Pancreas (tissue), 10 donors: ENCODE measurements around the gene ZNF385C. TPM values are rescaled to one million over a fixed set of nuclear protein-coding genes. Genes with fewer than 3 reads are reported as not detected.

Experiments used
- ATAC-seq, 4 donors: fragments of 200-7000 bp; cut with Tn5 transposase; one replicate each; pipeline versions ENCODE4 v1.8.0 to v1.9.1; 2020; ENCODE audit warnings: mild to moderate bottlenecking in 4 of 4, moderate library complexity in 4 of 4
- DNase-seq, 6 donors: peaks; one replicate each; pipeline ENCODE4 v3.0.0-alpha.2; 2020
- FAIRE-seq: peaks from 2 replicates; lab custom pipeline; 2012; peaks lifted over from hg19 to GRCh38; lab: Jason Lieb, UNC
- H3K27ac ChIP-seq, 4 donors: fragments of 200-600 bp; sonication (generic); 1 replicate in 3 of 4; 2 replicates in 1 of 4; pipeline versions ENCODE4 v1.5.0 to v1.8.0; 2020
- H3K27me3 ChIP-seq, 4 donors: fragments of 200-600 bp; one replicate each; pipeline ENCODE4 v1.8.0; 2021
- H3K36me3 ChIP-seq, 3 donors: fragments of 200-600 bp; sonication (generic) in 1 of 3; one replicate each; pipeline versions ENCODE4 v1.5.0 to v1.8.0; 2020 to 2021
- H3K4me1 ChIP-seq, 3 donors: fragments of 200-600 bp; one replicate each; pipeline ENCODE4 v1.8.0; 2021
- H3K4me3 ChIP-seq, 4 donors: fragments of 200-600 bp; sonication (generic) in 2 of 4; one replicate each; pipeline versions ENCODE4 v1.5.0 to v1.8.0; 2020 to 2021
- H3K9me3 ChIP-seq, 4 donors: fragments of 200-600 bp; one replicate each; pipeline ENCODE4 v1.8.0; 2021
- CTCF ChIP-seq, 4 donors: fragments of 200-600 bp; sonication (generic) in 3 of 4; IDR thresholded peaks; one replicate each; pipeline versions ENCODE4 v1.5.0 to v1.8.0; 2021; ENCODE audit warnings: antibody characterized with exemption in 4 of 4
- WGBS, 2 donors: extraction: QIAGEN DNeasy Blood & Tissue Kit; methylation state at CpG; one replicate each; pipeline ENCODE4 v1.1.7; 2013; 5-methylcytosine and 5-hydroxymethylcytosine counted together
- intact Hi-C, 3 donors: fragments of 100-400 bp; cut with DNase I; formaldehyde crosslinking; loops; one replicate each; pipeline versions ENCODE4 v1.11.1 to v1.14.2; 2022
- polyA plus RNA-seq, 2 donors: library from polyadenylated mRNA; stranded (reverse); fragments of 200-250 nt; gene quantifications; one replicate each; pipeline ENCODE4 v1.2.3, GENCODE V29; 2013
- total RNA-seq, 6 donors: library from RNA; stranded (reverse); fragmentation: NEBNext Ultra II Directional in 4 of 6; extraction: Animal tissue kit (Norgen Biotek cat#: 25700) in 4 of 6; gene quantifications; one replicate each; pipeline versions ENCODE4 v1.2.1 to v1.2.4, GENCODE V29; 2021 to 2023
- donor health status: healthy with polysubstance abuse.
- donor health status: DM: no; HTN: no; CAD: no; lungs with moderate emphysema.
- donor health status: DM: no; HTN: no; CAD: no.
- donor health status: control.
- donor health status: control.
- donor health status: Bipolar disorder and iron deficiency.
- donor health status: DM: yes; HTN: yes; CAD: no.
- donor health status: DM: no; HTN: no; CAD: no.
- donor health status: DM: no; HTN: no; CAD: no.
- donor health status: DM: yes; HTN: yes; CAD: no.

The ZNF385C gene
- total and polyA plus RNA-seq, 8 donors, result 0.67 to 2.6 (median 1.6) TPM

- no peak overlapping the region for H3K27ac ChIP-seq
- H3K4me3 ChIP-seq, result no peak overlapping the region
- intact Hi-C loops, result no loop called here
- FAIRE-seq, result no peak
- WGBS, 2 donors, result 67 to 74% methylated on average over 7 of the region's 7 CpGs
- ATAC-seq, result no peak
- no peaks in the 10 kb centered on the region for H3K27me3 ChIP-seq
- TF ChIP-seq CTCF (IDR thresholded peaks at IDR 0.05), result no peak
- H3K36me3 ChIP-seq, result no peaks in the 10 kb centered on the region
- no peak for DNase-seq
- no peaks in the 10 kb centered on the region for H3K9me3 ChIP-seq
- no peaks in the 10 kb centered on the region for H3K4me1 ChIP-seq
Observed at GRCh38 chr17:42058063-42058462, 40.2 kb downstream of the ZNF385C start.

GRCh38 chr17:42056635-42057034, 41.6 kb downstream of the ZNF385C start:
- intact Hi-C loops, result no loop called here
- Histone ChIP-seq H3K27me3 (no peaks in the 10 kb centered on the region), H3K27ac (no peak overlapping the region), H3K4me1 (no peaks in the 10 kb centered on the region), H3K9me3 (no peaks in the 10 kb centered on the region), H3K36me3 (no peaks in the 10 kb centered on the region), H3K4me3 (no peak overlapping the region)
- no peak for FAIRE-seq
- ATAC-seq, result no peak
- TF ChIP-seq CTCF (IDR thresholded peaks at IDR 0.05), result no peak
- DNase-seq, result no peak
- 78 to 82% methylated on average over 3 of the region's 3 CpGs for WGBS, 2 donors

GRCh38 chr17:42055496-42055895, 42.8 kb downstream of the ZNF385C start:
- WGBS, 2 donors, result 61 to 69% methylated on average over 6 of the region's 6 CpGs

GRCh38 chr17:42055027-42055426, 43.2 kb downstream of the ZNF385C start:
- TF ChIP-seq CTCF (IDR thresholded peaks at IDR 0.05), result no peak
- intact Hi-C loops, result no loop called here
- no peak for DNase-seq
- Histone ChIP-seq H3K36me3 (no peaks in the 10 kb centered on the region), H3K27ac (no peak overlapping the region), H3K4me1 (peaks cover 0 to 4% (median 0%) of the 10 kb centered on the region in 3 donors), H3K27me3 (no peaks in the 10 kb centered on the region), H3K9me3 (no peaks in the 10 kb centered on the region), H3K4me3 (no peak overlapping the region)
- no peak for ATAC-seq
- no peak for FAIRE-seq
- WGBS, 2 donors, result 42 to 50% methylated on average over 3 of the region's 3 CpGs

More at GRCh38 chr17:42055496-42055895, 42.8 kb downstream of the ZNF385C start:
- ATAC-seq (no peak), FAIRE-seq (no peak), DNase-seq (no peak)
- Histone ChIP-seq H3K9me3 (no peaks in the 10 kb centered on the region), H3K36me3 (no peaks in the 10 kb centered on the region), H3K4me3 (no peak overlapping the region), H3K4me1 (peaks cover 0 to 4% (median 0%) of the 10 kb centered on the region in 3 donors), H3K27me3 (no peaks in the 10 kb centered on the region), H3K27ac (no peak overlapping the region)
- no peak for TF ChIP-seq CTCF (IDR thresholded peaks at IDR 0.05)
- intact Hi-C loops, result no loop called here

- H3K9me3 ChIP-seq, result no peaks in the 10 kb centered on the region
- H3K4me3 ChIP-seq, result no peak overlapping the region
- H3K27ac ChIP-seq, result no peak overlapping the region
- no peak for ATAC-seq
- no peak for TF ChIP-seq CTCF (IDR thresholded peaks at IDR 0.05)
- H3K27me3 ChIP-seq, result no peaks in the 10 kb centered on the region
- FAIRE-seq, result no peak
- no peaks in the 10 kb centered on the region for H3K36me3 ChIP-seq
- WGBS, 2 donors, result 56 to 57% methylated on average over 12 of the region's 12 CpGs
- peaks cover 0 to 4% (median 0%) of the 10 kb centered on the region in 3 donors for H3K4me1 ChIP-seq
- DNase-seq, result no peak
- intact Hi-C loops, result no loop called here
Observed at GRCh38 chr17:42053731-42054500, 44.4 kb downstream of the ZNF385C start.
